HAP-1 (cell line): ENCODE measurements around the gene NANS.
"Not testable (repeated sequence)": the region's sequence is repeated elsewhere in the genome, so short reads cannot be mapped to it uniquely, and the experiment has no call there.

Source experiments
- DNase-seq, 2 experiments: peaks; one replicate each; pipeline ENCODE4 v3.0.0-alpha.2; 2016 to 2020; ENCODE audit warnings: low spot score in 2 of 2
- H3K27me3 ChIP-seq: fragments of 250-450 bp; sonication (Bioruptor Pico); 2 replicates; pipeline ENCODE4 v1.5.1; 2020; ENCODE audit warnings: low read depth, mild to moderate bottlenecking, moderate library complexity
- H3K36me3 ChIP-seq: fragments of 250-450 bp; sonication (Bioruptor Pico); replicated peaks from 2 replicates; pipeline ENCODE4 v1.5.1; 2020; ENCODE audit warnings: mild to moderate bottlenecking
- H3K4me1 ChIP-seq: fragments of 250-450 bp; sonication (Bioruptor Pico); 2 replicates; pipeline ENCODE4 v1.5.1; 2020; ENCODE audit warnings: mild to moderate bottlenecking
- H3K4me3 ChIP-seq: fragments of 250-450 bp; sonication (Bioruptor Pico); 2 replicates; pipeline ENCODE4 v1.5.1; 2020; ENCODE audit warnings: mild to moderate bottlenecking, moderate library complexity
- H3K9me3 ChIP-seq: fragments of 250-450 bp; sonication (Bioruptor Pico); 2 replicates; pipeline ENCODE4 v1.5.1; 2020; ENCODE audit warnings: mild to moderate bottlenecking, moderate library complexity
- in situ Hi-C: fragments of 300-500 bp; cut with MboI; formaldehyde crosslinking; loops from 3 replicates; pipeline ENCODE4 v1.14.3; 2020; ENCODE audit warnings: low sequenced_read_pairs, inconsistent platforms, mixed read lengths

NANS gene

DNA sequence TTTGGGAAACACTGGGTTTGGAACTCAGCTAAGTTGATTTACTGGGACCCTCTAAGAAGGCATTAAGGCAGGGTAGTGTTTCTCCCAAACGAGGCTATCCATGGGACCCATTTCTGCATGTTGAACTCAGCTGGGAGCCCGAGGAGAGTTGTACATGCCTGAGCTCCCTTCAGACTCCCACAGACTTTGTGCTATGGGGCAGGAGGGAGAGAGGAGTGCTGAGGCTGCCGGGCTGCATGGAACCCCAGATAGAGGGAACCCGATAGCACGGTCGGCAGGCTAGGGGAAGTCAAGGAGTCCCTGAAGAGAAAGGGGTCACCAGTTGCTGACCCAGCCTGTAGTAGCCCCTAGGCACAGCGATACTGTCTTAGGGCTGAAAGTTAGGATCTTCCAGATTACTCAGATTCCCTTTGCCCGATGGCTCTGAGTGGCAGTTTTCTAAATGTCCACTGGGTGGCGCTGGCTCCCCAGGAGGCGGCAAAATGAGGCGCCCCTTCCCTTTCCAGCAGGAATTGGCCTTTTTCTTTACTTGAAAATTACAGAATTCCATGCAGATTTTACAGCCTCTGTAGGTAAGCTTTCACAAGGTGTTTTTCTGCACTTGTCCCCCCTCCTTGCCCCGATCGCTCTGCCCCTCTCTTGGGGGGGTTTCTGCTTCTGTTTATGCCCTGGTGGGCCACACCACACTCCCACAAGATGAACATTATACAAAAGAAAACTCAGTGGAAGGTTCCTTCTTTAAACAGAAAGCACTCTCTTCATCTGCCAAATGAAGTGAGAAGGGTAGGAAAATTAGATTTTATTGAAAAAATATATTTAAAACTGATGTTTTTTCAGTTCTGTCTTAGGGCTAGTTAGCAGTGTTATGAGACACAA, 17.8 kb downstream of the NANS start:
- no peaks in the 10 kb centered on the region for H3K9me3 ChIP-seq
- in situ Hi-C loops: loop anchor here (5.0 kb wide), 1 partner anchor 188 kb away; no protein-coding TSS in a partner anchor
- no peaks in the 10 kb centered on the region for H3K27me3 ChIP-seq
- peaks cover 17% of the 10 kb centered on the region for H3K36me3 ChIP-seq
- H3K4me1 ChIP-seq: peaks cover 16% of the 10 kb centered on the region
- DNase-seq: peak; percentile 57 to 81
- no peak overlapping the region for H3K4me3 ChIP-seq

DNA sequence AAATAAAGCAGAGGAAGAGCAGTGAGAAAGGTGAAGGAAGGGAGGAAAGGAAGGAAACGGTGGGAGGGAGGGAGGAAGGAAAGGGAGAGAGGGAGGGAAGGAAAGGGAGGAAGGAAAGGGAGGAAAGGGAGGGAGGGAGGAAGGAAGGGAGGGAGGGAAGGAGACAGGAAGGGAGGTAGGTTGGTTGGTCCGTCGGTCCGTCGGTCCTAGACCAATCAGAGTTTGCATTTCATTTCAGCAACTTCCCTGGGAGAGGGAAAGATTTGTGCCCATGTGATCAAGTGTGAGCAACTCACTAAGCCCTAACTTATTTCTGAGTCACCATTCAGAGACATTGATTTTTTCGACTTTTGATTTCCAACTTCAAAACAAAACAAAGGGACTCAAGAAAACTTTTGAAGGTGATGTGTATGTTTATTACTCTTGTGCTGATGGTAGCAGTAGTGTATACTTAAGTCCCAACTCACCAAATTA, 18.8 kb downstream of the NANS start:
- H3K4me3 ChIP-seq: no peak overlapping the region
- H3K27me3 ChIP-seq: no peaks in the 10 kb centered on the region
- in situ Hi-C loops: no loop called here
- peaks cover 22% of the 10 kb centered on the region for H3K36me3 ChIP-seq
- H3K4me1 ChIP-seq: peaks cover 16% of the 10 kb centered on the region
- no peaks in the 10 kb centered on the region for H3K9me3 ChIP-seq
- no peak for DNase-seq

DNA sequence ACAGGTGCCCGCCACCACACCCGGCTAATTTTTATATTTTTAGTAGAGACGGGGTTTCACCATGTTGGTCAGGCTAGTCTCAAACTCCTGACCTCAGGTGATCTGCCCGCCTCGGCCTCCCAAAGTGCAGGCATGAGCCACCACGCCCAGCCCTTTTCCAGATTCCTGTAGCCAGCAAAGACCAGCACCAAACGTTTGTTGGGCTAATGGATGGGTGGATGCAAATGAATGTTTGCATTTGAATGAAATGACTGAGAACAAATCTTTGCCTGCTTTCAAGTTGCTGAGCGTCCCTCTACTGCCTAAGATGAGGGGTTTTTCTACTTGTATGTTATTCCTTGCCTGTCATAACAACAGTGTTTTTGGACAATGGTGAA, 20.0 kb downstream of the NANS start:
- in situ Hi-C loops, H3K27me3 ChIP-seq, H3K9me3 ChIP-seq, H3K4me3 ChIP-seq: not testable (repeated sequence)
- peak; percentile 69 to 77 for DNase-seq
- Histone ChIP-seq H3K36me3 (peaks cover 34% of the 10 kb centered on the region), H3K4me1 (peaks cover 16% of the 10 kb centered on the region)

DNA sequence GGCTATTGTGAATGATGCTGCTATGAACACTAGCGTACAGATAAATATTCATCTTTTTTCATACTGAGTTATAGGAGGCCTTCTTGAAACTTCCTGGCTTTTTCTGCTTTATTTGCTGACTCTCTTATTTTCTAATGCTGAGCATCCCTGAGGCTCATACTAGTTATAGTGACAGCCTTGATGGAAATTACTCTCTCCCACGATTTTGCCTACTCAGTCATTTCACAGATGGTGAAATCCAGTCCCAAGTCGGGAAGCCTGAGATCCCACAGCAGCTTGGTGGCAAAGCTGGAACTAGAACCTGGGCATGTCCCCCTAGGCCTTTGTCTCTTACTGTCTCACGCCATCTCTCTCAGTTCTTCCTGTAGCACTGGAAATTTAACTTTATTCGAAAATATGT, 22.4 kb downstream of the NANS start:
- no peak overlapping the region for H3K4me3 ChIP-seq
- in situ Hi-C loops: no loop called here
- no peaks in the 10 kb centered on the region for H3K9me3 ChIP-seq
- no peak for DNase-seq
- H3K27me3 ChIP-seq: no peaks in the 10 kb centered on the region
- H3K36me3 ChIP-seq: peaks cover 58% of the 10 kb centered on the region
- peaks cover 16% of the 10 kb centered on the region for H3K4me1 ChIP-seq

DNA sequence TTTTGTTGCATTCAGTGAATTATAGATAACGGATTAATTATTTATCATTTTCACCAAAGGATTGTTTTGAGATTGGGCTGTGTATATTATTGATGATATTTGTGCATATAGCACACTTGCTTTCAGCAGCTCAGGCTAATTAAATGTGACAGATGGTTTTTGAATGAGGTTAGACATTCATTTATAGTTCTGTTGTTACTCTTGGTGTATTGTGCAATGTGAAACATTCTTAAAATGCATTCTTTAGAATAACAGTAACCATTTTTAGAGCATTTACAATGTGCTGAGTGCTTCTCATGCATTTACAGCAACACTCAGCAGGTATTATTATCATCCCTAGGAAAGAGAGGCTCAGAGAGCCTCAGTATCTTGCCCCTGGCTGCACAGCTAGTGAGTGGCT, 23.8 kb downstream of the NANS start:
- H3K4me3 ChIP-seq: no peak overlapping the region
- peaks cover 65% of the 10 kb centered on the region for H3K36me3 ChIP-seq
- H3K9me3 ChIP-seq: no peaks in the 10 kb centered on the region
- H3K4me1 ChIP-seq: peaks cover 13% of the 10 kb centered on the region
- no peaks in the 10 kb centered on the region for H3K27me3 ChIP-seq
- DNase-seq: no peak
- in situ Hi-C loops: no loop called here

DNA sequence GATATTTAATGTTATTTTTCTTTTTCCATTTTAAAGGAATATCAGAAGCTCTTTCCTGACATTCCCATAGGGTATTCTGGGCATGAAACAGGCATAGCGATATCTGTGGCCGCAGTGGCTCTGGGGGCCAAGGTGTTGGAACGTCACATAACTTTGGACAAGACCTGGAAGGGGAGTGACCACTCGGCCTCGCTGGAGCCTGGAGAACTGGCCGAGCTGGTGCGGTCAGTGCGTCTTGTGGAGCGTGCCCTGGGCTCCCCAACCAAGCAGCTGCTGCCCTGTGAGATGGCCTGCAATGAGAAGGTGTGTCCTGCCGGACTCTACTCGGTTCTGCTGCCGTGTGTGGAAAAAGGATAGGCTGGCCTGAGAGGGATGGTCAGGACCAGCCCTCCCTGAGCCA, 24.2 kb downstream of the NANS start:
- no peaks in the 10 kb centered on the region for H3K27me3 ChIP-seq
- H3K4me1 ChIP-seq: peaks cover 13% of the 10 kb centered on the region
- H3K4me3 ChIP-seq: no peak overlapping the region
- peaks cover 68% of the 10 kb centered on the region for H3K36me3 ChIP-seq
- in situ Hi-C loops: no loop called here
- no peak for DNase-seq
- H3K9me3 ChIP-seq: no peaks in the 10 kb centered on the region

DNA sequence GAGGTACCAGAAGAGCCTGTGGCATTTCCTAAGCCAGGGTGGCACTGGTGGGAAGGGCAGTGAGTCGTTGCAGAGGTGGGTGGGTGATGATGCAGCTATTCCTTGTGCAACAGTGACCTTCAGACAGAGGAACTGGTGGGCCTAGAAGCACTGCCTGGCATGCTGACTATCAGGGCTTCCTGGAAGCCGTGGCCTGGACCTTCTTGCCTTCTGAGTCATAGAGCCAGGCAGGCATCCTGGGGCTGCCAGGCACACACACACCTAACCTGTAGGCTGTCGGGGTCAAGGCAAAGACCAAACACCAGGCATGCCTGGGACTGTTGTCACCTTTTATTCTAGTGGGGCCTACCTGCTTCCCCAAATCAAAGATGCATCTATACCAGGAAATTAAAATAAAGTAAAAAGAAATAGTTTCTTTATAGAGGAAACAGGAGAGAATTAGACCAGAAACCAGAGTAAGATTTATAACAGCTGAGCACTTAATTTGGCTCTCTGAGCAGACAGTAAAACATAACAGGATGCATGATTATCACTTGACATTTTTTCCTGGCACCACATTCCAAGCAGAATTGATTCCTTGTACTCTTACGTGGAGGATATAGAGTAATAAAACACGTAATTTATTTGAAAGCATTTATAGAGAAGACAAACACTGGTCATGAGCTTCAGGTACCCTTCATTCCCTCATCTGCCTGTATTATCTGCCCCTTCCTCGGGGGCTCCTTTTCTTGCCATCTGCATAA, 25.1 kb downstream of the NANS start:
- peaks cover 70% of the 10 kb centered on the region for H3K36me3 ChIP-seq
- H3K4me3 ChIP-seq: no peak overlapping the region
- no peaks in the 10 kb centered on the region for H3K27me3 ChIP-seq
- no peaks in the 10 kb centered on the region for H3K9me3 ChIP-seq
- DNase-seq: no peak
- in situ Hi-C loops: no loop called here
- peaks cover 4% of the 10 kb centered on the region for H3K4me1 ChIP-seq

DNA sequence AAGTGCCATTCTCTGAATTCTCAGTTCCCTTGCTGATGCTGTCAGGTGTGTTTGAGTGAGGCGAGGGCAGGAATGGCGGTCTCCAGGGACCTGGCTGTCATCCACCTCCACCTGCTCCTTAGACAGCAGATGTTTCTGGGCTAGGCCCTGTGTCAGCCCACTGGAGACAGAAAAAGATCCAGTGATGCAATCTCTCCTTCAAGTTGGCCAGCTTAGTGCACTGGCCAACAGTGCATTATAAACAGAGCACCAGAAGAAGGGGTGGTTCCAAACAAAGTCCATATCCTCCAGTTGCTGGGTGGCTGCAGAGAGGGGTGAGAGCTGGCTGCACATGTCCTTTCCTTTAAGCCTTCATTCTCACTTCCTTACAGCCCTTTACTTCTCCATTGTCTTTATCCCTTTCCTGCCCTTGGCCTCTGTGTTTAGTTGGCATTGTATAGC, 26.5 kb downstream of the NANS start:
- in situ Hi-C loops: no loop called here
- H3K4me3 ChIP-seq: no peak overlapping the region
- peaks cover 63% of the 10 kb centered on the region for H3K36me3 ChIP-seq
- H3K9me3 ChIP-seq: no peaks in the 10 kb centered on the region
- no peaks in the 10 kb centered on the region for H3K4me1 ChIP-seq
- DNase-seq: no peak
- H3K27me3 ChIP-seq: no peaks in the 10 kb centered on the region

DNA sequence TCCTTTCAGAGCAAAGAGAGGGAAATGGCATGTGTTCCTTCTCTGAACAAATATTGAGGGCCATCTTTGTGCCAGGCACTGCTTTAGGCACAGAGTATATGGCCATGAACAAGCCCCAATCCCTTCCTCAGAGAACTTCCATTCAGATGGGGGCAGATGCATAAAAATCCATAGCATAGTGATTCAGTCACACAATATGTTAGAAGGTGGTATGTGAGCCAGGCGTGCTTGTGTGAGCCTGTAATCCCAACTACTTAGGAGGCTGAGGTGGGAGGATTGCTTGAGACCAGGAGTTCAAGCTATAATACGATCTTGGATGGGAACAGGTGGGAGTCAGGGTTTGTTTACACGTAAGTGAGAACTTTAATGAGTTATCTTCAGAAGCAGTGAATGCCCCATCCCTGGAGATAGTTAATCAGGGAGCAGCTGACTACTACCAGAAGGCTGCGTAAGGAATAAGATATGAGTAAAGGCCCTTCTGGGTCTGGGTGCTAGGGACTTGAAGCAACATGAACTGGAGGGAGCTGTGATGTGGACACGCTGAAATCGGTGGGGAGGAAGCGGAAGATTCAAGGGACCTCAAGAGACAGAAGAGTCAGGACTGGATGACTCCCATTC, 27.1 kb downstream of the NANS start:
- in situ Hi-C loops: no loop called here
- no peaks in the 10 kb centered on the region for H3K27me3 ChIP-seq
- no peak for DNase-seq
- no peaks in the 10 kb centered on the region for H3K9me3 ChIP-seq
- H3K4me3 ChIP-seq: no peak overlapping the region
- H3K36me3 ChIP-seq: peaks cover 59% of the 10 kb centered on the region
- H3K4me1 ChIP-seq: no peaks in the 10 kb centered on the region

DNA sequence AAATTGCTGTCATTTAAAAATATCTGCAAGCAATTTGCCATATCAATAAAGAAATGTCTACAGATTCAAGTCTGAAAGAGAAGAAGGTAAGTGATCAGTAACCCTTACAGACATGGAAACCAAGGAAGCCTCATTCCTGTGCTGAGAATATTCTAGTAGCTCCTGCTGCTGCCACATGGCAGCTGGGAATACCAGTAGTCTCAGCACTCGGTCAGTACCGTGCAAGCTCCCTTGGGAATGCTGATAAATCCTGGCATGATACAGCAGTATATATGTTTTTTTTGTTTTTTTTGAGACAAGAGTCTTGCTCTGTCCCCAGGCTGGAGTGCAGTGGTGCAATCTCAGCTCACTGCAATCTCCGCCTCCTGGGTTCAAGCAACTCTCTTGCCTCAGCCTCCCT, 27.9 kb downstream of the NANS start:
- in situ Hi-C loops: no loop called here
- Histone ChIP-seq H3K9me3 (no peaks in the 10 kb centered on the region), H3K36me3 (peaks cover 57% of the 10 kb centered on the region), H3K27me3 (no peaks in the 10 kb centered on the region), H3K4me1 (no peaks in the 10 kb centered on the region), H3K4me3 (no peak overlapping the region)
- DNase-seq: no peak

DNA sequence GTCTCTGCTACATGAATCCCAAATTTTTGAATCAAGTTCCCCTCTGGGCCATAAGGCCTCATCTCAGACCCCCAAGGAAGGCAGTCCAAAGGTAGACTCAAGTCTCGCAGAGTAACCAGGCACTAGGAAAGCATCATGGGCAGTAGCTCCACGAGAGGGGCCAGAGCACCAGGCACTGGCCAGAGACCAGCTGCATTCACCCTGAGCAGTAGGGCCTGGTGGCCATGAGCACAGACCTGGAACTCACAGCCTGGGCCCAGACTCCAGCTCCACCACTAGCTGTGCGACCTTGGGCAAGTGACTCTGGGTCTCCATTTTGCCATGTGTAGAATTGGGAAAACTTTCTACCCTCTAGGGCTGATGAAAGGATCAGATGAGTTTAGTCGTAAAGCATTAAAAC, 28.5 kb downstream of the NANS start:
- no peak for DNase-seq
- Histone ChIP-seq H3K4me1 (no peaks in the 10 kb centered on the region), H3K9me3 (no peaks in the 10 kb centered on the region), H3K27me3 (no peaks in the 10 kb centered on the region), H3K36me3 (peaks cover 55% of the 10 kb centered on the region), H3K4me3 (no peak overlapping the region)
- in situ Hi-C loops: no loop called here

DNA sequence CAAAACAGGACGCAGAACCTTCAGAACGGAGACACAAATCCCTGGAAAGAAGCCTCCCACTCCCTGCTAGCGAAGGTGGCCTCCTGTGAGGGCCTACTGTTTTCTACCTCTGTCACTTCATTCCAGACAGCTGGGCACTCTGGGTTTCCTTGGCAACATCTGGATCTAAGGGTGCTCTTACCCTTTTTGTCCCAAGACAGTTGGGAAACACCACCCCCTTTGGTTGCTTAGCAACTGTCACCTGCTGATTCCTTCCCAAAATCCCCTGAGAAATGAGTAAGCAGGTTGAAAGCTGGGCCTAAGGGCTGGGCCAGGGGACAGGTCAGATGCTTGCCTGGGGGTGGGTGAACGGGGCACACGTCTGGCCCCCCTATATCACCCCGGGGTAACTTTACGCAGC, 29.4 kb downstream of the NANS start:
- no peak for DNase-seq
- Histone ChIP-seq H3K4me3 (no peak overlapping the region), H3K36me3 (peaks cover 48% of the 10 kb centered on the region), H3K27me3 (no peaks in the 10 kb centered on the region), H3K4me1 (peaks cover 4% of the 10 kb centered on the region; the same call in 1 of the 2 replicates), H3K9me3 (no peaks in the 10 kb centered on the region)
- in situ Hi-C loops: no loop called here

DNA sequence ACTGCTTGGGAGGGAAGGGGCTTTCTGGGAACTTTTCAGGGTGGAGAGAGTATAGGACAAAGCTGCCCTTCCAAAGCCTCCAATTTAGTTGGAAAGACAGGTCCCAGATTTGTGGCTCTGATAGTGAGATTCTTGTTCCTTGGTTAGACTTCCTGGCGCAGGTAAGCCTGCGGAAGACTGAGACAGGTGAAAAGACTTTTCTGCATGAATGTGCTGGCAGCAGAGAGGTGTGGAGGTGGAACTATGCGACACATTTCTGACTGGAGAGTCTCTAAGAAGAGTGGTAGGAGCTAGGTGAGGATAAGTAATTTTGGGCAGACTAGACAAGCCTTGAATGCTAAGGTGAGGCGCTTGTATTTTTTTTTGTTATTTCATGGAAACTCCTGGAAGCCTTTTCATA, 29.9 kb downstream of the NANS start:
- no peaks in the 10 kb centered on the region for H3K9me3 ChIP-seq
- peaks cover 43% of the 10 kb centered on the region for H3K36me3 ChIP-seq
- no peak for DNase-seq
- H3K4me3 ChIP-seq: no peak overlapping the region
- in situ Hi-C loops: no loop called here
- H3K4me1 ChIP-seq: peaks cover 7% of the 10 kb centered on the region; the same call in 1 of the 2 replicates
- no peaks in the 10 kb centered on the region for H3K27me3 ChIP-seq
